ENCODE data around the gene MAML2. TPM values are rescaled to one million over a fixed set of nuclear protein-coding genes. Genes with fewer than 3 reads are reported as not detected.

MAML2 gene
- total and polyA plus RNA-seq, 2 of the 13 experiments (the other 11 are each of a cell fraction or from before 2014, with no cell fraction given): 2.3 to 25.9 TPM

- TF ChIP-seq ZNF646 (CRISPR knock-in tag; IDR thresholded peaks at IDR 0.05) (no peak), IKZF5 (CRISPR knock-in tag; IDR thresholded peaks at IDR 0.05) (no peak), ZNF749 (CRISPR knock-in tag; IDR thresholded peaks at IDR 0.05; ENCODE audit: borderline replicate concordance) (no peak), HDAC1 (CRISPR knock-in tag; IDR thresholded peaks at IDR 0.05) (no peak), KDM3A (CRISPR knock-in tag; IDR thresholded peaks at IDR 0.05; ENCODE audit: low read depth) (no peak), ZNF331 (CRISPR knock-in tag; IDR thresholded peaks at IDR 0.05) (no peak), HNRNPLL (IDR thresholded peaks at IDR 0.05; ENCODE audit: low read depth, low read length, poor library complexity, severe bottlenecking) (no peak), KIAA2018 (CRISPR knock-in tag; IDR thresholded peaks at IDR 0.05; ENCODE audit: borderline replicate concordance) (no peak), PHF21A (CRISPR knock-in tag; IDR thresholded peaks at IDR 0.05) (no peak; the same call in 1 of the 2 replicates), ZNF432 (CRISPR knock-in tag; IDR thresholded peaks at IDR 0.05; ENCODE audit: borderline replicate concordance) (no peak), FOXA3 (CRISPR knock-in tag; IDR thresholded peaks at IDR 0.05) (peak; percentile 56; the same call in 1 of the 2 replicates)
Measured at GRCh38 chr11:96114178-96115064, 228.6 kb downstream of the MAML2 start (continued).
